GM13976 (cell line): Measurements from ENCODE around the gene TIMM8A.

Experiments
- DNase-seq: peaks from one replicate; pipeline ENCODE4 v3.0.0; 2012; ENCODE audit warnings: low spot score
- in situ Hi-C: fragments of 300-500 bp; cut with MboI; formaldehyde crosslinking; loops from one replicate; pipeline ENCODE4 v1.12.0; 2022; ENCODE audit warnings: low sequenced_read_pairs, mixed read lengths, inconsistent platforms; ENCODE audit not compliant: unreplicated experiment
- TF ChIP-seq, protein P1 (sequence below): IDR thresholded peaks from 2 replicates; pipeline ENCODE4 v1.5.1; 2012; ENCODE audit warnings: borderline replicate concordance, mild to moderate bottlenecking; ENCODE audit not compliant: insufficient read depth; ENCODE audit errors: extremely low read depth, missing control alignments, control extremely low read depth

The TIMM8A gene

DNA sequence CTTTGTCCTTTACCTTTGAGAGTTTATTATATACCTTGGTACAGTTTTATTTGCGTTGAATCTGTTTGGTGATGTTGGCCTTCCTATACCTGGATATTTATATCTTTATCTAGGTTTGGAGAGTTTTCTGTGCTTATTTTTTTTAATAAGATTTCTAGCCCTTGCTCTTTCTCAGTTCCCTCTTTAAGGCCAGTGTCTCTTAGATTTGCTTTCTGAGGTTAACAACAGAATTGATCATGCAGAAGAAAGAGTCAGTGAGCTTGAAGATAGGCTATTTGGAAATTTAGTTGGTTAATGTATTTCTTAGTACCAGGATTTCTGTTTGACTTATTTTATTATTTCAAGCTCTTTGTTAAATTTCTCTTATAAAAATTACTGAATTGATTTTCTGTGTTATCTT, 44.8 kb downstream of the TIMM8A start:
- TF ChIP-seq, protein P1, sequence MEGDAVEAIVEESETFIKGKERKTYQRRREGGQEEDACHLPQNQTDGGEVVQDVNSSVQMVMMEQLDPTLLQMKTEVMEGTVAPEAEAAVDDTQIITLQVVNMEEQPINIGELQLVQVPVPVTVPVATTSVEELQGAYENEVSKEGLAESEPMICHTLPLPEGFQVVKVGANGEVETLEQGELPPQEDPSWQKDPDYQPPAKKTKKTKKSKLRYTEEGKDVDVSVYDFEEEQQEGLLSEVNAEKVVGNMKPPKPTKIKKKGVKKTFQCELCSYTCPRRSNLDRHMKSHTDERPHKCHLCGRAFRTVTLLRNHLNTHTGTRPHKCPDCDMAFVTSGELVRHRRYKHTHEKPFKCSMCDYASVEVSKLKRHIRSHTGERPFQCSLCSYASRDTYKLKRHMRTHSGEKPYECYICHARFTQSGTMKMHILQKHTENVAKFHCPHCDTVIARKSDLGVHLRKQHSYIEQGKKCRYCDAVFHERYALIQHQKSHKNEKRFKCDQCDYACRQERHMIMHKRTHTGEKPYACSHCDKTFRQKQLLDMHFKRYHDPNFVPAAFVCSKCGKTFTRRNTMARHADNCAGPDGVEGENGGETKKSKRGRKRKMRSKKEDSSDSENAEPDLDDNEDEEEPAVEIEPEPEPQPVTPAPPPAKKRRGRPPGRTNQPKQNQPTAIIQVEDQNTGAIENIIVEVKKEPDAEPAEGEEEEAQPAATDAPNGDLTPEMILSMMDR: no peak
- in situ Hi-C loops: no loop called here
- no peak for DNase-seq
